Activated T-cell treated with anti-CD3 and anti-CD28 coated beads, Interleukin-2, amount 50 U/mL, for 4 hours (primary cell): ENCODE results near the gene RAC3. TPM values are rescaled to one million over a fixed set of nuclear protein-coding genes. Genes with fewer than 3 reads are reported as not detected.
A peak's percentile ranks its signal among the peaks of the same experiment; 100 is the strongest.

Experiments used
- ATAC-seq, 2 donors: fragments of 200-7000 bp; cut with Tn5 transposase; one replicate each; pipeline ENCODE4 v1.10.0; 2021
- DNase-seq: peaks from one replicate; pipeline ENCODE4 v3.0.0-alpha.2; 2020
- H3K27me3 Mint-ChIP-seq: one replicate; pipeline ENCODE4 v1.8.0; 2021; ENCODE audit warnings: low read depth, mixed read lengths
- H3K36me3 Mint-ChIP-seq: one replicate; pipeline ENCODE4 v1.8.0; 2022; ENCODE audit warnings: mixed read lengths; ENCODE audit not compliant: insufficient read depth
- H3K4me1 Mint-ChIP-seq: one replicate; pipeline ENCODE4 v1.8.0; 2021; ENCODE audit warnings: low read depth, mixed read lengths
- H3K4me3 Mint-ChIP-seq: one replicate; pipeline ENCODE4 v1.8.0; 2021; ENCODE audit warnings: mild to moderate bottlenecking, moderate library complexity, mixed read lengths
- H3K9me3 Mint-ChIP-seq: one replicate; pipeline ENCODE4 v1.8.0; 2021; ENCODE audit warnings: mixed read lengths
- total RNA-seq, 3 donors: library from RNA; stranded (reverse); gene quantifications; one replicate each; pipeline ENCODE4 v1.2.1, GENCODE V29; 2021

The RAC3 gene
- total RNA-seq, 3 donors from 2014 or later: 4.1 to 7.7 (median 4.8) TPM

GRCh38 chr17:82063424-82064415 lies 32.2 kb downstream of the RAC3 start:
- DNase-seq (no peak), ATAC-seq (no peak)
- peaks cover 4% of the 10 kb centered on the region for H3K36me3 Mint-ChIP-seq
- no peaks in the 10 kb centered on the region for H3K9me3 Mint-ChIP-seq
- H3K4me3 Mint-ChIP-seq: peak overlapping the region; percentile 80
- peaks cover 13% of the 10 kb centered on the region for H3K4me1 Mint-ChIP-seq
- H3K27me3 Mint-ChIP-seq: no peaks in the 10 kb centered on the region

GRCh38 chr17:82064433-82065192 lies 33.1 kb downstream of the RAC3 start:
- no peak for DNase-seq
- H3K4me1 Mint-ChIP-seq: peaks cover 13% of the 10 kb centered on the region
- H3K27me3 Mint-ChIP-seq: no peaks in the 10 kb centered on the region
- H3K4me3 Mint-ChIP-seq: peak overlapping the region; percentile 80
- no peak for ATAC-seq
- no peaks in the 10 kb centered on the region for H3K9me3 Mint-ChIP-seq
- peaks cover 4% of the 10 kb centered on the region for H3K36me3 Mint-ChIP-seq

DNA sequence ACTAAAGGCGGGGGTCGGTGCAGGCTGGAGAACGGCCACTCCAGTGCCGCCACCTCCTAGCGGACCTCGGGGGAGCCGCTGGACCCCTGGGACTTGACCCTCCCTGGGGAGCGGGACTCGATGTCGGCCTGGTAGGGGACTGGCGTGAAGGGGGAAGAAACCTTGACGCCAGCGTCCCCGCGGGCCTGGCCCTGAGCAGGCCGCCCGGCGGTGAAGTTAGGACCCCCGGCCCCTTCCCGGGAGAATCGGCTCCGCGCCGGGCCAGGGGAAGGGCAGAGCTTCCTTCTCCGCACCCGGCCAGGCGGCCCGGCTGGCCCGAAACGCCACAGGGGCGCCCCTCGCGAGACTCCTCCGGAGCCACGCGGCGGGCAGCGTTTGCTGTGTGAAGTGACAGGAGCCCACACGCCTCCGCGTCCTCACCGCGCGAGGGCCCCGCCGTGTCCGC lies 33.7 kb downstream of the RAC3 start:
- ATAC-seq (peak; percentile 65 to 69), DNase-seq (peak; percentile 37)
- Mint-ChIP-seq H3K4me1 (peaks cover 13% of the 10 kb centered on the region), H3K36me3 (peaks cover 1% of the 10 kb centered on the region), H3K27me3 (no peaks in the 10 kb centered on the region), H3K4me3 (peak overlapping the region; percentile 80), H3K9me3 (no peaks in the 10 kb centered on the region)

- peak; percentile 85 to 88 for ATAC-seq
- H3K4me3 Mint-ChIP-seq: peak within 1 kb of the TSS; percentile 85
- H3K27me3 Mint-ChIP-seq: no peaks in the 10 kb centered on the region
- no peaks in the 10 kb centered on the region for H3K36me3 Mint-ChIP-seq
- DNase-seq: peak; percentile 70
- H3K4me1 Mint-ChIP-seq: peaks cover 13% of the 10 kb centered on the region
- H3K9me3 Mint-ChIP-seq: no peaks in the 10 kb centered on the region
Observed at GRCh38 chr17:82065638-82066303, 34.3 kb downstream of the RAC3 start, which contains the start of gene DUS1L. Gene DUS1L (minus strand): TSS chr17:82065804. CDS start chr17:82065059, 745 bp downstream.

GRCh38 chr17:82070611-82071010 lies 39.1 kb downstream of the RAC3 start:
- H3K36me3 Mint-ChIP-seq: no peaks in the 10 kb centered on the region
- H3K4me3 Mint-ChIP-seq: no peak overlapping the region
- H3K27me3 Mint-ChIP-seq: no peaks in the 10 kb centered on the region
- ATAC-seq (no peak), DNase-seq (no peak)
- H3K9me3 Mint-ChIP-seq: no peaks in the 10 kb centered on the region
- H3K4me1 Mint-ChIP-seq: peaks cover 6% of the 10 kb centered on the region

DNA sequence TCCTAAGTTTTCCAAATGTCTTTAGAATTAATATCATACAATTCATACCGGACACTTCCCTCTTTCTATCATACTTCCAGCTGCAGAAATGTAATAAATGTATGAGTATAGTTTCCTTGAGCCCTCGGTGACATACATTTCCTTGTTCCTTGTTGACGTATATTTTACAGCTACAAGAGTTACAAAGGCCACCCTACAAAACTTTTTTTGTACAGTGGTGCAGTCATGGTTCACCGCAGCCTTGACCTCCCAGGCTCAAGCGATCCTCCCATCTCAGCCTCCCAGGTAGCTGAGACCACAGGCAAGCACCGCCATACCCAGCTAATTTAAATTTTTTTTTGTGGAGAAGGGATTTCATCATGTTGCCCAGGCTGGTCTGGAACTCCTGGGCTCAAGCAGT lies 41.3 kb downstream of the RAC3 start:
- H3K27me3 Mint-ChIP-seq: no peaks in the 10 kb centered on the region
- no peaks in the 10 kb centered on the region for H3K36me3 Mint-ChIP-seq
- no peaks in the 10 kb centered on the region for H3K9me3 Mint-ChIP-seq
- DNase-seq (no peak), ATAC-seq (no peak)
- no peak overlapping the region for H3K4me3 Mint-ChIP-seq
- H3K4me1 Mint-ChIP-seq: no peaks in the 10 kb centered on the region

DNA sequence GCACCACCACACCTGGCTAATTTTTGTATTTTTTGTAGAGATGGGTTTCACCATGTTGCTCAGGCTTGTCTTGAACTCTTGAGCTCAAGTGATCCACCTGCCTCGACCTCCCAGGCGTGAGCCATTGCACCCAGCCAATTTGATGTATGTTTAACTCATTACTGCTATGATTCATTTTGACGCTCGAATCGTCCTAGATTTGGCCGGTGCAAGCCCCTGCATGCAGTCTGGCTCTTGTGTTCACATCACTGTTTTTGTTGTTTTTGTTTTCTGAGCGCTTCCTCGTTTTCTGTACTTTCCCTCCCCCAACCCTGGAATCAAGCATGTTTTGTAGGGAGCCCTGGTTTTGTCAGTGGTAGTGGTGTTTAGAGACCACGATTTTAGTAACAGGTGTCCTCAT lies 42.0 kb downstream of the RAC3 start:
- no peaks in the 10 kb centered on the region for H3K4me1 Mint-ChIP-seq
- no peaks in the 10 kb centered on the region for H3K27me3 Mint-ChIP-seq
- H3K36me3 Mint-ChIP-seq: peaks cover 2% of the 10 kb centered on the region
- no peak for ATAC-seq
- no peak for DNase-seq
- no peaks in the 10 kb centered on the region for H3K9me3 Mint-ChIP-seq
- H3K4me3 Mint-ChIP-seq: no peak overlapping the region

- Mint-ChIP-seq H3K9me3 (no peaks in the 10 kb centered on the region), H3K36me3 (peaks cover 2% of the 10 kb centered on the region), H3K4me3 (no peak overlapping the region), H3K4me1 (no peaks in the 10 kb centered on the region), H3K27me3 (no peaks in the 10 kb centered on the region)
- peak in 1 of 2 donors; percentile 20 for ATAC-seq
- no peak for DNase-seq
Observed at GRCh38 chr17:82076018-82076784, 44.7 kb downstream of the RAC3 start.

DNA sequence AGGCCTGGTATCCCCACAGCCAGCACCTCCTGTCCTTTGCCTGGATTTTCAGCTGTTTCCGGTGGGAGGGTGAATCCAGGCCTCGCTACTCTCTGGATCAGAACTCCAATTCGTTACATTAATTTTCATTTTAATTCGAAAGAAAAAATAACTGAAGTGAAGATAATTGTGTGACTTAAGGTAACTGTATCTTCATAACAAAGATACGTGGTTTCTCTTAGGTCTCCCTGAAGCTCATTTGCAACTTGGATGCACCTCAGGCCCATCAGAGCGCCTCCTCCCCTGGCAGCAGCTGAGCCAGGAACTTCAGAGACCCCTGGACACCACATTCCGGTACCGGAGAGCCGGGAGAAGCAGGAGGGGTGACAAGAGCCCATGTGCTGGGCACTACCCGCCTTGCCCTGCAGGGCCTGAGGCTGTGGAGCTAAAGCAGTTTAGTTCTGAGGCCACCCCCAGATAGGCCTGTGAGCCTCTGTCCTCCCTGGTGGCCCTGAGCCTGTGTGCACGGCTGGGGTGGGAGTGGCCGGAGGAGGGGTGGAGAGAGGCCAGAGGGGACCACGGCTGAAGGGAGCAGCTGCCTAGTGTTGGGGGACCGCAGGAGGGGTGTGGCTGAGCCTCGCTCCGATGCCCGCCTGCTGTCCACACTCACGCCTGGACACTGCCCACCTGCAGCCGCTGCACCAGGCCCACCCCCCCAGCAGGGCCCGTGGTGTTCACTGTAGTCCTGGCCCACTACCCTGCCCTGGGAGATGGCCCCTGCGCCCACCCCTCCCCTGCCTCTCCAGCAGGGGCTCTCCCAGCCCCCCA lies 45.5 kb downstream of the RAC3 start:
- Mint-ChIP-seq H3K36me3 (peaks cover 2% of the 10 kb centered on the region), H3K9me3 (no peaks in the 10 kb centered on the region), H3K4me1 (no peaks in the 10 kb centered on the region), H3K27me3 (no peaks in the 10 kb centered on the region), H3K4me3 (no peak overlapping the region)
- DNase-seq (no peak), ATAC-seq (peak in 1 of 2 donors; percentile 14)

- ATAC-seq: no peak
- H3K27me3 Mint-ChIP-seq: no peaks in the 10 kb centered on the region
- H3K36me3 Mint-ChIP-seq: peaks cover 2% of the 10 kb centered on the region
- no peaks in the 10 kb centered on the region for H3K4me1 Mint-ChIP-seq
- H3K9me3 Mint-ChIP-seq: no peaks in the 10 kb centered on the region
- no peak overlapping the region for H3K4me3 Mint-ChIP-seq
- DNase-seq: no peak
Observed at GRCh38 chr17:82077617-82078358, 46.3 kb downstream of the RAC3 start.

- no peaks in the 10 kb centered on the region for H3K4me1 Mint-ChIP-seq
- H3K9me3 Mint-ChIP-seq: no peaks in the 10 kb centered on the region
- H3K27me3 Mint-ChIP-seq: no peaks in the 10 kb centered on the region
- ATAC-seq (no peak), DNase-seq (no peak)
- H3K4me3 Mint-ChIP-seq: no peak overlapping the region
- peaks cover 2% of the 10 kb centered on the region for H3K36me3 Mint-ChIP-seq
Observed at GRCh38 chr17:82078433-82078832, 47.0 kb downstream of the RAC3 start.

- Mint-ChIP-seq H3K9me3 (no peaks in the 10 kb centered on the region), H3K36me3 (peaks cover 2% of the 10 kb centered on the region), H3K4me3 (no peak overlapping the region), H3K4me1 (no peaks in the 10 kb centered on the region), H3K27me3 (no peaks in the 10 kb centered on the region)
- DNase-seq (no peak), ATAC-seq (no peak)
Observed at GRCh38 chr17:82079001-82079677, 47.7 kb downstream of the RAC3 start.
